Measurements from ENCODE around the gene GALNTL6.
"Not testable (repeated sequence)": the region's sequence is repeated elsewhere in the genome, so short reads cannot be mapped to it uniquely, and the experiment has no call there.

The GALNTL6 gene

GRCh38 chr4:173019664-173020063, 1206.5 kb downstream of the GALNTL6 start:
- no peak for DNase-seq
- ATAC-seq = no peak

DNA sequence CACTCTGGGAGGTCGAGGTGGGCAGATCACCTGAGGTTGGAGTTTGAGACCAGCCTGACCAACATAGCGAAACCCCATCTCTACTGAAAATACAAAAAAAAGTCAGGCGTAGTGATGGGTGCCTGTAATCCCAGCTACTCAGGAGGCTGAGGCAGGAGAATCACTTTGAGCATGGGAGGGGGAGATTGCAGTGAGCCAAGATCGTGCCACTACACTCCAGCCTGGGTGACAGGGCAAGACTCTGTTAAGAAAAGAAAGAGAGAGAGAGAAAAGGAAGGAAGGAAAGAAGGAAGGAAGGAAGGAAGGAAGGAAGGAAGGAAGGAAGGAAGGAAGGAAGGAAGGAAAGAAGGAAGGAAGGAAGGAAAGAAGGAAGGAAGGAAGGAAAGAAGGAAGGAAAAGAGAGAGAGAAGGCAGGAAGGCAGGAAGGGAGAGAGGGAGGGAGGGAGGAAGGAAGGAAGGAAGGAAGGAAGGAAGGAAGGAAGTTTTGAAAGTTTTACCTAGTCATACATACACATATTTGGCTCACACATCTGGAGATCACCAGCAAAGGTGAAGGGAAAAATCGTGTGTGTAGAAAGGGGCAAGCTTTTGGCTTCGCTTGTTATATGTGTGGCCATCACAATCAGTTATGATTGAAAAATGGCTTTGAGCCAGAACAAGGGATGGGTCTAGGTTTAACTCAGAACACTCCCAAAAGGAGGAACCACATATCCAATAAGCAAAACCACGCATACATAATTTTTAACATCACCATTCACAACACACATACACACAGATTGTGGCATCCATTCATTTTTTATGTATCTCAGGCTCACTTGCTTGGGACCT, 1208.8 kb downstream of the GALNTL6 start:
- not testable (repeated sequence) for DNase-seq, ATAC-seq

DNA sequence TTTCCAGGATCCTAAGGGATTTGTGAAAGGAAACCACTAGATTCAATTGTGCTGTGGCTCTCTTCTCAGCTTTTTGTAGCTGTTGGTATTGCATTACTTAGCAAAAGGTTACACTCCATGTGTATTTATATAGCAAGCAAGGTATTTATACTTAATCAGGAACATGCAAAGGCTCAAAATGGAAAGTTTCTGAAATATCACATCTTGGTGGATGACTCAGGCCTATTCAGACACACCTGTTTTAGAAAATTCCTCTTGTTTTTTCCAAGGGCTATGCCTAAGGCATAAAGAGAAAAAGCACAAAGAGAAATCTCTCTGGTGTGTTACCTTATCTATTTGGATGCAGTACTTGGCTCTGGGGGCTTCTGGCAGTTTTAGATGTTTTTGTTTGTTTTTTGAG, 1211.0 kb downstream of the GALNTL6 start:
- ATAC-seq (no peak), DNase-seq (no peak)

GRCh38 chr4:173025131-173025530, 1211.9 kb downstream of the GALNTL6 start:
- no peak for DNase-seq
- peak; percentile 52 for ATAC-seq

GRCh38 chr4:173037242-173037641, 1224.0 kb downstream of the GALNTL6 start:
- ATAC-seq (no peak), DNase-seq (no peak)

- DNase-seq (no peak), ATAC-seq (no peak)
Observed at GRCh38 chr4:173038192-173038896, 1225.1 kb downstream of the GALNTL6 start.

GRCh38 chr4:173039617-173040577, 1226.7 kb downstream of the GALNTL6 start:
- DNase-seq = no peak

GRCh38 chr4:173041482-173041881, 1228.3 kb downstream of the GALNTL6 start:
- ATAC-seq (no peak), DNase-seq (no peak)

More at GRCh38 chr4:173039617-173040577, 1226.7 kb downstream of the GALNTL6 start:
- no peak for ATAC-seq

DNA sequence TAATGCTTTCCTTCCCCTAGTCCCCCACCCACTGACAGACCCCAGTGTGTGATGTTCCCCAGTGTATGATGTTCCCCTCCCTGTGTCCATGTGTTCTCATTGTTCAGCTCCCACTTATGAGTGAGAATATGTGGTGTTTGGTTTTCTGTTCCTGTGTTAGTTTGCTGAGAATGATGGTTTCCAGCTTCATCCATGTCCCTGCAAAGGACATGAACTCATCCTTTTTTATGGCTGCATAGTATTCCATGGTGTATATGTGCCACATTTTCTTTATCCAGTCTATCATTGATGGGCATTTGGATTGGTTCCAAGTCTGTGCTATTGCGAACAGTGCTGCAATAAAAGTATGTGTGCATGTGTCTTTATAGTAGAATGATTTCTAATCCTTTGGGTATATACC, 1228.9 kb downstream of the GALNTL6 start:
- ATAC-seq, DNase-seq: not testable (repeated sequence)

- DNase-seq = no peak
- ATAC-seq = no peak
Observed at GRCh38 chr4:173044340-173044739, 1231.1 kb downstream of the GALNTL6 start.

GRCh38 chr4:173045571-173045970, 1232.4 kb downstream of the GALNTL6 start:
- ATAC-seq = no peak
- DNase-seq = no peak

GRCh38 chr4:173046144-173046543, 1232.9 kb downstream of the GALNTL6 start:
- DNase-seq (no peak), ATAC-seq (no peak)

- ATAC-seq = no peak
- DNase-seq = no peak
Observed at GRCh38 chr4:173046818-173047217, 1233.6 kb downstream of the GALNTL6 start.

DNA sequence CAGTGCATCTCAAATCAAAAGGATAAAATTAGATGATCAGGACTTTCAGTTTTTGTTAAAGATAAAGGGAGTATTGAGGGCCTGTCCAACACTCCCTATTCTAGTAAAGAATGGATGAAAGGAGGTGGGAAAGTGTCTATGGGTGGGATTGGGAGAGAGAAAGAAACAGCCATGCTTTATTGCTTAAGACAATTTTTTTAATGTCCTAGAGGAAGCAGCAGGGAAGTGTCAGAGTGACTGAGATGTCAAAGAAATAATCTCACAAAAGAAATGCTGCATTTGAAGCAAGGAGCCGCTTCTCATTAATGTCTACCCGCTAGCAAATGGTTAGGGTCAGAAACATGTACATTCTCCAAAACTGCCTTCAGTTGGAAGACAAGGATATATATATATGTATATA, 1238.0 kb downstream of the GALNTL6 start:
- DNase-seq (no peak), ATAC-seq (no peak)

DNA sequence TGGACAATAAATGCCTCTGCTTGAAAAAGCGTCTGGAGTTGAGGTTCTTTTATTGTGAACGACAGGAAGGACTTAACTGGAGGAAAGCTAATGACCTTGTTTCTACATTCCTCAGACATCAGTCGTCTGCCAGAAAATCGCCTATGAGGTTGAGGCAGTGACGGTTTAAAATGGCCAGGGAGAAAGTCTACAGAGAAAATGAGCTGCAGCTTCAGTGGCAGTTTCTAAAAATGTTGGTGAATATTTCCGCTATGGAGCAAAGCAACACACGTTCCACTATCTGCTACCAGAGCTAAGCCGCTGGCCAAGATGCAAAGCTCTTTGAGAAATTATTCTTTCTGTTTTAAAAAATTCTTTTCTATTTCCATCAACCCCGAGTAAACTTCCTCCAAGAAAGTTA, 1238.5 kb downstream of the GALNTL6 start:
- DNase-seq (no peak), ATAC-seq (no peak)

GRCh38 chr4:173052439-173052838, 1239.2 kb downstream of the GALNTL6 start:
- DNase-seq = no peak
- ATAC-seq = no peak

- ATAC-seq = no peak
- no peak for DNase-seq
Observed at GRCh38 chr4:173056271-173056670, 1243.1 kb downstream of the GALNTL6 start.

DNA sequence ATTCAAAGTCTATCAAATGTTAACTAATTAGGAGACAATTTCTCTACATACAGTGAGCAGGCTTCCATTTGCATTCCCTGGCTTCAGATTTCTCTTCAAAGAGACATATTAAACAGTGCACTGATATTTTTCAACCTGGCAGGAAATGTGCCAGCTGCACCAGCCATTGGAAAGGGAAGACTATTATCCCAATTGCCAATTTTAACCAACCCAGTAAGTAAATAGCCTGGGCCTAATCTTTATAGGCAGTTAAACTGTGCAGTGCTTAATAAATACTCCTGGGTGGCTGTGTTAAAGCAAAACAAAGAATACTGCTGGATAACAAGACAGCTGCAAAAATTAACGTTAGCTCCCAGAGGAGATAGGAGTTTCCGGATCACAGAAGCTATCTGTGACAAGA, 1243.5 kb downstream of the GALNTL6 start:
- ATAC-seq (no peak), DNase-seq (no peak)

GRCh38 chr4:173057442-173057841, 1244.2 kb downstream of the GALNTL6 start:
- DNase-seq (no peak), ATAC-seq (no peak)

GRCh38 chr4:173057901-173058300, 1244.7 kb downstream of the GALNTL6 start:
- no peak for DNase-seq
- ATAC-seq = no peak

- ATAC-seq (no peak), DNase-seq (no peak)
Observed at GRCh38 chr4:173061160-173061559, 1248.0 kb downstream of the GALNTL6 start.

DNA sequence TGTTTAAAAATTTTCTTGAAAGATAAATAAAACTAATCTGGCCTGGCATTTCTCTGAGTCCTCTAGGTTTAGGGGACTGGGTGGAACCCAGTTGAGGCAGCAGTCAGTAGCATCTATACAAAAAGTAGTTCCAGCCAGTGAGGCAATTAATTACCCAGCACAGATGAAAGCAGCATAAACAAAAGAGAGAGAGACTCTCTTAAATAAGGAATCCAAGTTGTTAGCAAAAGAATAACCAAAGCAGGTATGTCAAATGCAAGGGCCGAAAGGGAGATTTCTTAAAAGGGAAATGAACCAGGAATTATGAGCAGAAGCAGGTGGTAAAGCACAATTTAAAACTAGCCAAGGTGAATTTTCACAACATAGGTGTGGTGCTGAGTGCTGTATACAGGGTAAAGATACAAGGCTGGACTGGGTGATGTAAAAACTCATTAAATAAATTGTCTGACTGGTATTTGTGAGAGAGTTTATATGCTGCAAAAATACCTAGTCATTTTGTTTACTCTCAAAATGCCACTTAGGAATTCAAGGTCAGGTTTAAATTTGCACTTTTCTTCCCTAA, 1260.8 kb downstream of the GALNTL6 start:
- ATAC-seq = no peak
- DNase-seq = no peak

Measured in stimulated activated naive CD8-positive, alpha-beta T cell treated with anti-CD3 and anti-CD28 coated beads, Interleukin-15, Interleukin-2, amounts not matched to agents 100 U/mL and 50 U/mL, for 24 hours (primary cell).